ENCODE data around the gene SLC7A14.

The SLC7A14 gene

DNA sequence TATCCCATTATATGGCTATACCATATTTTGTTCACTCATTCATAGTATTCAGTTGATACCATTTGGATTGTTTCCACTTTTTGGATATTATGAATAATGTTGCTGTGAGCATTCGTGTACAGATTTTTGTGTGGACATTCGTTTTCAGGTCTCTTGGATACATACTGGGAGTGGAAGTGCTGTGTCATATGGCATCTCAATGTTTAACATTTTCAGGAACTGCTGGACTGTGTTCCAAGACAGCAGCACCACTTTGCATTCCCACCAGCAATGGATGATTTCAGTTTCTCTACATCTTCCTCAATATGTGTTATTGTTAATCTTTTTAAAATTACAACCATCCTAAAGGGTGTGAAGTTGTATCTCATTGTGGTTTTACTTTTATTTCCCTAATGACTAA is 34.6 kb downstream of the SLC7A14 start:
- Histone ChIP-seq H3F3A (ENCODE audit: low read depth) (no peaks in the 10 kb centered on the region), H3K79me2 (ENCODE audit: insufficient read depth, low read length) (no peaks in the 10 kb centered on the region), H3K9ac (ENCODE audit: low read depth, low read length, poor library complexity, severe bottlenecking) (no peak overlapping the region), H4K20me1 (ENCODE audit: insufficient read depth, low read length, poor library complexity, severe bottlenecking) (no peaks in the 10 kb centered on the region), H3K9me2 (replicated peaks; ENCODE audit: low read depth, low read length) (no peaks in the 10 kb centered on the region), H3K9me3 (ENCODE audit: insufficient read depth, low read depth, low read length) (no peaks in the 10 kb centered on the region), H3K36me3 (ENCODE audit: insufficient read depth, low read length) (no peaks in the 10 kb centered on the region), H3K4me2 (ENCODE audit: low read depth, low read length, poor library complexity, severe bottlenecking) (no peak overlapping the region), H3K27me3 (ENCODE audit: insufficient read depth, low read length, poor library complexity, severe bottlenecking) (no peaks in the 10 kb centered on the region), H3K4me1 (ENCODE audit: insufficient read depth, low read length, poor library complexity, severe bottlenecking) (peaks cover 39% of the 10 kb centered on the region), H2AFZ (ENCODE audit: low read length) (no peak overlapping the region), H3K4me3 (ENCODE audit: low read length, poor library complexity, severe bottlenecking) (no peak overlapping the region)
- TF ChIP-seq, protein P1, sequence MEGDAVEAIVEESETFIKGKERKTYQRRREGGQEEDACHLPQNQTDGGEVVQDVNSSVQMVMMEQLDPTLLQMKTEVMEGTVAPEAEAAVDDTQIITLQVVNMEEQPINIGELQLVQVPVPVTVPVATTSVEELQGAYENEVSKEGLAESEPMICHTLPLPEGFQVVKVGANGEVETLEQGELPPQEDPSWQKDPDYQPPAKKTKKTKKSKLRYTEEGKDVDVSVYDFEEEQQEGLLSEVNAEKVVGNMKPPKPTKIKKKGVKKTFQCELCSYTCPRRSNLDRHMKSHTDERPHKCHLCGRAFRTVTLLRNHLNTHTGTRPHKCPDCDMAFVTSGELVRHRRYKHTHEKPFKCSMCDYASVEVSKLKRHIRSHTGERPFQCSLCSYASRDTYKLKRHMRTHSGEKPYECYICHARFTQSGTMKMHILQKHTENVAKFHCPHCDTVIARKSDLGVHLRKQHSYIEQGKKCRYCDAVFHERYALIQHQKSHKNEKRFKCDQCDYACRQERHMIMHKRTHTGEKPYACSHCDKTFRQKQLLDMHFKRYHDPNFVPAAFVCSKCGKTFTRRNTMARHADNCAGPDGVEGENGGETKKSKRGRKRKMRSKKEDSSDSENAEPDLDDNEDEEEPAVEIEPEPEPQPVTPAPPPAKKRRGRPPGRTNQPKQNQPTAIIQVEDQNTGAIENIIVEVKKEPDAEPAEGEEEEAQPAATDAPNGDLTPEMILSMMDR (conservative IDR thresholded peaks at IDR 0.05; ENCODE audit: low read length): no peak

DNA sequence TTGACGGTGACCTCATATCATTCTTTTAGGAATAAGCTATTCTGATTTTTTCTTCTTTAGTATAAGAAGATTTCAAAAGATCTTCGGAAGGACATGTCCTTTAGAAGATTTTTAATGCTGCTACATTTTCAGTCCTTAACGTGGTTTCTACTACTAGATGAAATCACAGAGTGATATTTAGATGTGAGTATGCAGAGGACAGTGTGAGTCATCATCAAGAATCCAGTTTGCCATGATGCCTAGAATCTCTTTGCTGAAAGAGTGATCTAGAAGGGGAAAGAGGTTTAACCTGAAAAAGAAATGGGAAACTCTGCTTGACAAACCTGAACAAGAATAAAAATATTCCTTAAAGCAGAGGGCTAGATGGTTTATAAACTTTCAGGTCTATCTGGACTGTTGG is 43.2 kb downstream of the SLC7A14 start:
- Histone ChIP-seq H3K4me2 (ENCODE audit: low read depth, low read length, poor library complexity, severe bottlenecking) (no peak overlapping the region), H4K20me1 (ENCODE audit: insufficient read depth, low read length, poor library complexity, severe bottlenecking) (no peaks in the 10 kb centered on the region), H3K27me3 (ENCODE audit: insufficient read depth, low read length, poor library complexity, severe bottlenecking) (no peaks in the 10 kb centered on the region), H2AFZ (ENCODE audit: low read length) (no peak overlapping the region), H3K9me3 (ENCODE audit: insufficient read depth, low read depth, low read length) (no peaks in the 10 kb centered on the region), H3K79me2 (ENCODE audit: insufficient read depth, low read length) (no peaks in the 10 kb centered on the region), H3F3A (ENCODE audit: low read depth) (no peaks in the 10 kb centered on the region), H3K9ac (ENCODE audit: low read depth, low read length, poor library complexity, severe bottlenecking) (no peak overlapping the region), H3K4me3 (ENCODE audit: low read length, poor library complexity, severe bottlenecking) (no peak overlapping the region), H3K9me2 (replicated peaks; ENCODE audit: low read depth, low read length) (no peaks in the 10 kb centered on the region), H3K4me1 (ENCODE audit: insufficient read depth, low read length, poor library complexity, severe bottlenecking) (peaks cover 29% of the 10 kb centered on the region), H3K36me3 (ENCODE audit: insufficient read depth, low read length) (no peaks in the 10 kb centered on the region)
- TF ChIP-seq, protein P1 (conservative IDR thresholded peaks at IDR 0.05; ENCODE audit: low read length): no peak
- no peak for TF ChIP-seq EZH2phosphoT487 (IDR thresholded peaks at IDR 0.05; ENCODE audit: borderline replicate concordance)

DNA sequence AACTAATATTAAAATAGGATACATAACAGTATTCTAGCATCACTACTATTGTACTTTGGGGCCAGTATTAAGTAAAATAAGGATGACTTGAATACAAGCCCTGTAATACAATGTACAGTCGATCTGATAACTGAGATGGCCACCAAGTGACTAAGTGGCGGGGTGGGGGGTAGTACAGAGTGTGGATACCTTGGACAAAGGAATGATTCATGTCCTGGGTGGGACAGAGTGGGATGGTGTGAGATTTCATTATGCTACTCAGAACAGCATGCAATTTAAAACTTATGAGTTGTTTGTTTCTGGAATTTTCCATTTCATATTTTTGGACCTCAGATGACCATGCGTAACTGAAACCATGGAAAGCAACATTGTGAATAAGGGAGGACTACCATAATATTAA is 46.0 kb downstream of the SLC7A14 start:
- H3K9me3 ChIP-seq (ENCODE audit: insufficient read depth, low read depth, low read length): no peaks in the 10 kb centered on the region
- no peaks in the 10 kb centered on the region for H3F3A ChIP-seq (ENCODE audit: low read depth)
- no peaks in the 10 kb centered on the region for H3K36me3 ChIP-seq (ENCODE audit: insufficient read depth, low read length)
- no peaks in the 10 kb centered on the region for H3K27me3 ChIP-seq (ENCODE audit: insufficient read depth, low read length, poor library complexity, severe bottlenecking)
- no peak overlapping the region for H3K4me2 ChIP-seq (ENCODE audit: low read depth, low read length, poor library complexity, severe bottlenecking)
- no peaks in the 10 kb centered on the region for H3K79me2 ChIP-seq (ENCODE audit: insufficient read depth, low read length)
- no peaks in the 10 kb centered on the region for H4K20me1 ChIP-seq (ENCODE audit: insufficient read depth, low read length, poor library complexity, severe bottlenecking)
- no peak overlapping the region for H2AFZ ChIP-seq (ENCODE audit: low read length)
- H3K9ac ChIP-seq (ENCODE audit: low read depth, low read length, poor library complexity, severe bottlenecking): no peak overlapping the region
- no peaks in the 10 kb centered on the region for H3K9me2 ChIP-seq (replicated peaks; ENCODE audit: low read depth, low read length)
- H3K4me3 ChIP-seq (ENCODE audit: low read length, poor library complexity, severe bottlenecking): no peak overlapping the region
- H3K4me1 ChIP-seq (ENCODE audit: insufficient read depth, low read length, poor library complexity, severe bottlenecking): peaks cover 6% of the 10 kb centered on the region
- TF ChIP-seq, protein P1 (conservative IDR thresholded peaks at IDR 0.05; ENCODE audit: low read length): no peak
- no peak for TF ChIP-seq EZH2phosphoT487 (IDR thresholded peaks at IDR 0.05; ENCODE audit: borderline replicate concordance)
